ENCODE data around the gene C1QTNF8.

Gene C1QTNF8

DNA sequence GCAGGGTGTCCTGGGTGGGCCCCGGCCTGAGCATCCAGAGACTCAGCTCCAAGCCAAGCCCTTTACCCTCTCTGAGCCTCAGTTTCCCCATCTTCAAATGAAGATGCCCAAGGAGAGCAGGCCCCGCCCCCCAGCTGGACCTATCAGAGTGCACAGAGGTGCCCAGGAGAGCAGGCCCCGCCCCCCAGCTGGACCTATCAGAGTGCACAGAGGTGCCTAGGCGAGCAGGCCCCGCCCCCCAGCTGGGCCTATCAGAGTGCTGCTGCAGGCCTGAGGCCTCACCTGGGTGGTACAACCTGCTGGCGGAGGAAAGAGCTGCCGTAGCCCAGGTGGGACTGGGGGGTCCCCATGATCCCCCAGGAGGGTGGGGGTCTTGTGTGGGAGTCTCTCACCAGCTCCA is 26.9 kb downstream of the C1QTNF8 start:
- Histone ChIP-seq H3K4me3 (replicated peaks; ENCODE audit: insufficient read depth, low read length) (no peak overlapping the region), H3K27ac (replicated peaks) (no peak overlapping the region), H3K27me3 (ENCODE audit: insufficient read depth, poor library complexity, severe bottlenecking) (peaks cover 32% of the 10 kb centered on the region)
- TF ChIP-seq CTCF (IDR thresholded peaks at IDR 0.05; ENCODE audit: insufficient read depth, low read length) = no peak
- TF ChIP-seq POLR2AphosphoS5 (IDR thresholded peaks at IDR 0.05; ENCODE audit: low read depth) = no peak
- no peak for TF ChIP-seq REST (IDR thresholded peaks at IDR 0.05; ENCODE audit: insufficient replicate concordance, low read depth)
- TF ChIP-seq SPI1 (IDR thresholded peaks at IDR 0.05; ENCODE audit: borderline replicate concordance, low read depth) = no peak
- no peak for TF ChIP-seq GABPA (IDR thresholded peaks at IDR 0.05; ENCODE audit: low read depth)
- DNase-seq (ENCODE audit: low read depth in 1 of 2, low spot score in 1 of 2) = no peak

- H3K4me3 ChIP-seq (replicated peaks; ENCODE audit: insufficient read depth, low read length) = no peak overlapping the region
- no peak overlapping the region for H3K27ac ChIP-seq (replicated peaks)
- no peak for TF ChIP-seq REST (IDR thresholded peaks at IDR 0.05; ENCODE audit: insufficient replicate concordance, low read depth)
- TF ChIP-seq SPI1 (IDR thresholded peaks at IDR 0.05; ENCODE audit: borderline replicate concordance, low read depth) = no peak
- TF ChIP-seq POLR2AphosphoS5 (IDR thresholded peaks at IDR 0.05; ENCODE audit: low read depth) = no peak
- TF ChIP-seq CTCF (IDR thresholded peaks at IDR 0.05; ENCODE audit: insufficient read depth, low read length) = no peak
- no peak for TF ChIP-seq GABPA (IDR thresholded peaks at IDR 0.05; ENCODE audit: low read depth)
- H3K27me3 ChIP-seq (ENCODE audit: insufficient read depth, poor library complexity, severe bottlenecking) = peaks cover 32% of the 10 kb centered on the region
- no peak for DNase-seq (ENCODE audit: low read depth in 1 of 2, low spot score in 1 of 2)
Measured at GRCh38 chr16:1068451-1068850, 27.6 kb downstream of the C1QTNF8 start.

DNA sequence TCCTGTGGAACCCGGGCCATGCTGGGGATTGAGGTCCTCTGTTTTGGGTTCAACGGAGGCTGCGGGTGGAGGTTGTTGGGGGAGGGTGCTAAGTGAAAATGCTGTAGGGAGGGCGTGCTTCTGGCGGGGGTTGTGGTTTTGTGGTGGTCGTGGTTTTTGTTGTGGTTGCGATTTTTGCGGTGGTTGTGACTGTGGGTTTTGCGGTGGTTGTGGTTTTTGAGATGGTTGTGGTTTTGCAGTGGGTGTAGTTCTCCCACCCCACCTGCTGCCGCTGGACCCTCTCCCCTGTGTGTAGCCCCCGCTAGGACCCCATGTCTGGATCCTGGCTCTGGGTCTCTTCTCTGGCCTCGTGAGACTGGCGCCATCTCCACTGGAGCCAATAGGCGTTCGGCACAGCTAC is 28.4 kb downstream of the C1QTNF8 start:
- TF ChIP-seq REST (IDR thresholded peaks at IDR 0.05; ENCODE audit: insufficient replicate concordance, low read depth) (no peak), POLR2AphosphoS5 (IDR thresholded peaks at IDR 0.05; ENCODE audit: low read depth) (0 out of 2 replicates have a peak, but pooled peaks have one; percentile 38)
- Histone ChIP-seq H3K27ac (replicated peaks) (no peak overlapping the region), H3K4me3 (replicated peaks; ENCODE audit: insufficient read depth, low read length) (no peak overlapping the region), H3K27me3 (ENCODE audit: insufficient read depth, poor library complexity, severe bottlenecking) (peaks cover 27% of the 10 kb centered on the region)
- DNase-seq (ENCODE audit: low read depth in 1 of 2, low spot score in 1 of 2) = no peak
